MM.1S (cell line): ENCODE data around the gene SYCP3.

Experiments
- EZH2 ChIP-seq: fragments of 300-600 bp; sonication (generic); optimal IDR thresholded peaks from 2 replicates; pipeline ENCODE3; 2017; ENCODE audit warnings: low read depth, mild to moderate bottlenecking, antibody characterized with exemption, low read length, mixed read lengths
- TF ChIP-seq, protein P1 (sequence below): fragments of 300-600 bp; sonication (generic); IDR thresholded peaks from 2 replicates; pipeline ENCODE4 v1.5.1; 2016; ENCODE audit warnings: antibody characterized with exemption, low read length, mixed read lengths

DNA sequence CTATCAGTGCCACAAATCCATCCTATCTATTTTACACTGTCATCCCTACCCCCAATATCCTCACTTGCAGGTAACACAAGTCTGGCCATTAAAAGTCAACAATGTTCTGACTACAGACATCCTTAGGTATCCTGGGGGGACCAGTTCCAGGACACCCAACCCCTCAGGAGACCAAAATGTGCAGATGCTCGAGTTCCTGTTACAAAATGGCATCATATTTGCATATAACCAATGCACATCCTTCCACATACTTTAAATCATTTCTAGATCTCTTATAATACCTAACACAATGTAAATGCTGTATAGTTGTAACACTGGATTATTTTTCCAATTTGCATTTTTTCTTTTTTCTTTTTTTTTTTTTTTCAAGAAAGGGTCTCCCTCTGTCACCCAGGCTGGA lies 6.9 kb downstream of the SYCP3 start:
- TF ChIP-seq EZH2: no peak
- TF ChIP-seq, protein P1, sequence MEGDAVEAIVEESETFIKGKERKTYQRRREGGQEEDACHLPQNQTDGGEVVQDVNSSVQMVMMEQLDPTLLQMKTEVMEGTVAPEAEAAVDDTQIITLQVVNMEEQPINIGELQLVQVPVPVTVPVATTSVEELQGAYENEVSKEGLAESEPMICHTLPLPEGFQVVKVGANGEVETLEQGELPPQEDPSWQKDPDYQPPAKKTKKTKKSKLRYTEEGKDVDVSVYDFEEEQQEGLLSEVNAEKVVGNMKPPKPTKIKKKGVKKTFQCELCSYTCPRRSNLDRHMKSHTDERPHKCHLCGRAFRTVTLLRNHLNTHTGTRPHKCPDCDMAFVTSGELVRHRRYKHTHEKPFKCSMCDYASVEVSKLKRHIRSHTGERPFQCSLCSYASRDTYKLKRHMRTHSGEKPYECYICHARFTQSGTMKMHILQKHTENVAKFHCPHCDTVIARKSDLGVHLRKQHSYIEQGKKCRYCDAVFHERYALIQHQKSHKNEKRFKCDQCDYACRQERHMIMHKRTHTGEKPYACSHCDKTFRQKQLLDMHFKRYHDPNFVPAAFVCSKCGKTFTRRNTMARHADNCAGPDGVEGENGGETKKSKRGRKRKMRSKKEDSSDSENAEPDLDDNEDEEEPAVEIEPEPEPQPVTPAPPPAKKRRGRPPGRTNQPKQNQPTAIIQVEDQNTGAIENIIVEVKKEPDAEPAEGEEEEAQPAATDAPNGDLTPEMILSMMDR: no peak
